Chondrocyte (in vitro differentiated cells): Measurements from ENCODE around the gene RFX8. TPM values are rescaled to one million over a fixed set of nuclear protein-coding genes. Genes with fewer than 3 reads are reported as not detected.

Source experiments
- DNase-seq: peaks from one replicate; pipeline ENCODE4 v3.0.0; 2021; ENCODE audit warnings: mixed read lengths, low spot score
- H3K27ac Mint-ChIP-seq: one replicate; pipeline ENCODE4 v1.8.0; 2021; ENCODE audit warnings: mild to moderate bottlenecking, moderate library complexity, mixed read lengths; ENCODE audit not compliant: unreplicated experiment
- H3K27me3 Mint-ChIP-seq: 2 replicates; pipeline ENCODE4 v1.8.0; 2021; ENCODE audit warnings: low read depth, mixed read lengths
- H3K36me3 Mint-ChIP-seq: 2 replicates; pipeline ENCODE4 v1.8.0; 2021; ENCODE audit warnings: low read depth, mixed read lengths
- H3K4me1 Mint-ChIP-seq: 2 replicates; pipeline ENCODE4 v1.8.0; 2021; ENCODE audit warnings: low read depth, mild to moderate bottlenecking, mixed read lengths
- H3K4me3 Mint-ChIP-seq: one replicate; pipeline ENCODE4 v1.8.0; 2021; ENCODE audit warnings: mild to moderate bottlenecking, moderate library complexity, mixed read lengths; ENCODE audit not compliant: unreplicated experiment
- H3K9me3 Mint-ChIP-seq: 2 replicates; pipeline ENCODE4 v1.8.0; 2021; ENCODE audit warnings: low read depth, mixed read lengths
- CTCF ChIP-seq: fragments of 200-600 bp; sonication (generic); IDR thresholded peaks from 2 replicates; pipeline ENCODE4 v1.5.0; 2021; ENCODE audit warnings: antibody characterized with exemption, mild to moderate bottlenecking, moderate library complexity
- long read RNA-seq: library from polyadenylated mRNA; stranded (forward); transcript quantifications from one replicate; pipeline ENCODE4 v2.0.0, GENCODE V29; 2021
- total RNA-seq: library from RNA; stranded (reverse); gene quantifications from 3 replicates; pipeline ENCODE4 v1.2.1, GENCODE V29; 2021

Gene RFX8
- total RNA-seq: not detected in 3 replicates
- long read RNA-seq: 0 reads

DNA sequence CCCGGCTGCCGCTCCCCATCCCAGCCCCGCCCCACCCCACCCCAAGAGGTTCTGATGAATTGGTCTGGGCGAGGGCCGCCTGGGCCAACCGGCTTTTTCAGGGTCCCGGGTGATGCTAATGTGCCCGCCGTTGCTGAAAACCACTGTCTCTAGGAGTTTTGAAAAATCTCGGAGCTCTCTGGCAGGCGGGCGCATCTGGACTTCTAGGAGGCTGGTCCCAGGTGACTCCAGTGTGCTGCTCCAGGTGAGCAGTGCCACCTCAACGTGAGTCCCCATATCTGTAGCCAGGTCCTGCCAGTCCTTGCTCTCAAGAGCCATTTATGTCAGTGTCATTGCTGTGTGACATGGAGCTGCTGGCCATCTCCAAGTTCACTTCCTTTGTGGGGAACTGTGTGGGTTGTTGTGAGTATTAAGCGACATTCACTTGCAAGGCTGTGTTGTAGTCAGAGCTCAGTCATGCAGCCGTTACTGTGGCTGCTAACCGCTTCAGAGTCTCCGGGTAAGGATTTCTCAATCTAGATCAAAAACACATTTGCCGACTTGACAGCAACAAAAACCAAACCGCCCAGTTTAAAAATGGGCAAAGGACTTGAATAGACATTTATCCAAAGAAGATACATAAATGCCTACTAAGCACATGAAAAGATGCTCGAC lies at the start of gene RFX8:
RFX8 (minus strand) TSS at position 382 of the 654 bp plus-strand sequence. CDS start 8,264 bp downstream, outside the sequence.
- H3K27me3 Mint-ChIP-seq: no peaks in the 10 kb centered on the region
- no peaks in the 10 kb centered on the region for H3K9me3 Mint-ChIP-seq
- peaks cover 10% of the 10 kb centered on the region for H3K4me1 Mint-ChIP-seq
- no peaks in the 10 kb centered on the region for H3K36me3 Mint-ChIP-seq
- peak within 1 kb of the TSS; percentile 71 for H3K4me3 Mint-ChIP-seq
- DNase-seq: no peak
- TF ChIP-seq CTCF: no peak
- H3K27ac Mint-ChIP-seq: no peak within 1 kb of the TSS

- TF ChIP-seq CTCF: no peak
- peaks cover 18% of the 10 kb centered on the region for H3K4me1 Mint-ChIP-seq
- H3K27ac Mint-ChIP-seq: no peak overlapping the region
- DNase-seq: no peak
- H3K36me3 Mint-ChIP-seq: peaks cover 2% of the 10 kb centered on the region
- no peaks in the 10 kb centered on the region for H3K27me3 Mint-ChIP-seq
- no peak overlapping the region for H3K4me3 Mint-ChIP-seq
- peaks cover 4% of the 10 kb centered on the region for H3K9me3 Mint-ChIP-seq
Observed at GRCh38 chr2:101521487-101521886, 46.6 kb upstream of the RFX8 start.

- Mint-ChIP-seq H3K36me3 (peaks cover 2% of the 10 kb centered on the region), H3K9me3 (peaks cover 4% of the 10 kb centered on the region), H3K4me1 (peaks cover 25% of the 10 kb centered on the region), H3K27me3 (no peaks in the 10 kb centered on the region), H3K27ac (peak overlapping the region; percentile 70), H3K4me3 (no peak overlapping the region)
- DNase-seq: no peak
- no peak for TF ChIP-seq CTCF
Observed at GRCh38 chr2:101520246-101520645, 45.3 kb upstream of the RFX8 start.

DNA sequence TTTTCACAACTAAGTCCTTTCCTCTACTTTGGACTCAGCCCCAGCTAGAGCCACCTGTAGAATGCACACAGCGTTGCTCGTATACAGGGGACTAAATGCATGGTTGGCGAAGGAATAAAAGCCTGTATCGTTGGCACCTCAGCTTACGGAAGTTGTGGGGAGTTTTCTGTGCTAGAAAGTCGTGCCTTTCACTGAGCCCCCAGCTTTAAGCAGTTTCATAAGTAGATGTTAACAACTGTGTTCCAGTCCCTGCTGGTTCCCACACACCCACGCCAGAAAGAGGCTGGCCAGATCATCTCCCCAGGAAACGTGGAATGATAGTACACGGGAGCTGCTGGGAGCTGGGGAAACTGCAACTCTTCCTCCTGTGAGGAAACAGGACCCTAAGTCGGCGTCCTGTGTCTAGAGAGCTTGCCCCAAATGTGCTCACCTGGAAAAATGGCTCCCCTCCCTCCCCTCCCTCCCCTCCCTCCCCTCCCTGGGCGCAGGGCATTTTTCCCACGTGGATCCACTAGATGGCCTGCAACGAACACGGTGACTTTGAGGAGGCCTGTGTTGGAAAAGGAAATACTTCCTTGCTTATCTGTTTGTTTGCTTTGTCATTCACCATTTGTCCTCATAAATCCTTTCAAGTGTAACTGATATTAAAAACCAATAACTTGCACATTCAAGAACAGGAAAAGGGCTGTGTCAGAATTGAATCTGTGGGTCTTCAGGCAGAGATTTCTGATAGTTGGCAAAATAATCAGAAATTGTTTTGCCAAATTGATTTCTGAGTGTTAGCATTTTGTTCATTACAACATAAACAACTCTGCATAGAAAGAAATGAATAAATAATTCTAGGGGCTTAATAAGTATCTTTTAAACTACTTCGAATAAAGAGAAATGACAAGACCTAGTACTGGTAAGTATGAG lies 43.9 kb upstream of the RFX8 start:
- H3K27me3 Mint-ChIP-seq: no peaks in the 10 kb centered on the region
- H3K9me3 Mint-ChIP-seq: peaks cover 4% of the 10 kb centered on the region
- H3K27ac Mint-ChIP-seq: no peak overlapping the region
- TF ChIP-seq CTCF: peak; percentile 75
- no peak for DNase-seq
- H3K36me3 Mint-ChIP-seq: no peaks in the 10 kb centered on the region
- H3K4me3 Mint-ChIP-seq: no peak overlapping the region
- H3K4me1 Mint-ChIP-seq: peaks cover 26% of the 10 kb centered on the region

DNA sequence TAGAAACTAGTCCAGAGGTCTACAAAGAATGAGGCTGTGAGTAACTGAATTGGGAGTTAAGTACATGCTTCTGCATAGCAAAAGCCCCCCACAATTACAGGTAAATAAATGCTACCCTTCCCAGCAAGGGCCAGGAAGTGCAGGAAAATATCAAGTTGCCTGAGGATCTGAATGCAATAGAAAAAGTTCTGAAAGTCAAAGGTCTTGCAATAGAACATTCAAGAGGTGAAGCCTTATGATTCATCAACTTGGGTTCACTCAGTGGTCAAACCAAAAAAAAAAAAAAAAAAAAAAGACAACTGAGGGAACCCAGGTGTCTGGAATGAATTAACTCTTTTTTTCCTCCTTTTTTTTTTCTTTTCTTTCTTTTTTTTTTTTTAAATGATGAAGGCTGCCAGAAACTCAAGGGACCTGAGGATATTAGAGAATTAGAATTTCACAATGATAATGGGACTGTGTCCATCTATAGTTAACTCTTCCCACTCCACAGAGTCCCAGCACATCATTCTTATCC lies 42.9 kb upstream of the RFX8 start:
- no peak for DNase-seq
- no peak overlapping the region for H3K4me3 Mint-ChIP-seq

More for the DNA sequence above, 42.9 kb upstream of the RFX8 start:
- H3K9me3 Mint-ChIP-seq: peaks cover 4% of the 10 kb centered on the region
- peaks cover 26% of the 10 kb centered on the region for H3K4me1 Mint-ChIP-seq
- no peaks in the 10 kb centered on the region for H3K36me3 Mint-ChIP-seq
- peak overlapping the region; percentile 33 for H3K27ac Mint-ChIP-seq
- TF ChIP-seq CTCF: no peak
- no peaks in the 10 kb centered on the region for H3K27me3 Mint-ChIP-seq
